SK-N-SH treated with all-trans-retinoic acid at 6 μM for 48 hours (cell line): ENCODE results near the gene CRYAB.

Experiments
- ATAC-seq: fragments of 200-7000 bp; cut with Tn5 transposase; 3 replicates; pipeline ENCODE4 v1.9.1; 2020; ENCODE audit warnings: mild to moderate bottlenecking, moderate library complexity
- ARNTL ChIP-seq: fragments of 450-650 bp; formaldehyde crosslinking; IDR thresholded peaks from 2 replicates; pipeline ENCODE4 v1.5.0; 2020; ENCODE audit warnings: low read depth, mild to moderate bottlenecking, moderate library complexity, borderline replicate concordance
- BACH2 ChIP-seq: fragments of 250-450 bp; sonication (Bioruptor Pico); IDR thresholded peaks from 2 replicates; pipeline ENCODE4 v1.9.0; 2021; ENCODE audit warnings: mild to moderate bottlenecking, borderline replicate concordance
- CSDC2 ChIP-seq: fragments of 250-450 bp; sonication (Bioruptor Pico); IDR thresholded peaks from 2 replicates; pipeline ENCODE4 v1.5.0; 2020; ENCODE audit warnings: mild to moderate bottlenecking, moderate library complexity
- ESRRG ChIP-seq: fragments of 250-450 bp; sonication (Bioruptor Pico); IDR thresholded peaks from 2 replicates; pipeline ENCODE4 v1.6.1; 2021; ENCODE audit warnings: mild to moderate bottlenecking
- GLIS3 ChIP-seq: fragments of 250-450 bp; sonication (Bioruptor Pico); IDR thresholded peaks from 2 replicates; pipeline ENCODE4 v1.5.0; 2020; ENCODE audit warnings: mild to moderate bottlenecking, moderate library complexity
- ISL1 ChIP-seq: fragments of 250-450 bp; sonication (Bioruptor Pico); IDR thresholded peaks from 2 replicates; pipeline ENCODE4 v2.1.2; 2022; ENCODE audit warnings: mild to moderate bottlenecking, moderate library complexity
- OSR1 ChIP-seq: fragments of 250-450 bp; sonication (Bioruptor Pico); IDR thresholded peaks from 2 replicates; pipeline ENCODE4 v1.8.0; 2022; ENCODE audit warnings: moderate library complexity, mild to moderate bottlenecking, inconsistent platforms
- PATZ1 ChIP-seq: fragments of 250-450 bp; sonication (Bioruptor Pico); IDR thresholded peaks from 2 replicates; pipeline ENCODE4 v1.8.0; 2020; ENCODE audit warnings: mild to moderate bottlenecking, moderate library complexity, borderline replicate concordance
- PPARA ChIP-seq: fragments of 250-450 bp; sonication (Bioruptor Pico); IDR thresholded peaks from 2 replicates; pipeline ENCODE4 v1.5.0; 2020; ENCODE audit warnings: mild to moderate bottlenecking, borderline replicate concordance
- RARB ChIP-seq: fragments of 250-450 bp; sonication (Bioruptor Pico); IDR thresholded peaks from 2 replicates; pipeline ENCODE4 v1.8.0; 2021; ENCODE audit warnings: mild to moderate bottlenecking, moderate library complexity
- SNAI2 ChIP-seq: fragments of 250-450 bp; sonication (Bioruptor Pico); IDR thresholded peaks from 2 replicates; pipeline ENCODE4 v1.5.0; 2020; ENCODE audit warnings: mild to moderate bottlenecking, moderate library complexity
- TCF4 ChIP-seq: fragments of 250-450 bp; sonication (Bioruptor Pico); IDR thresholded peaks from 2 replicates; pipeline ENCODE4 v1.8.0; 2021; ENCODE audit warnings: mild to moderate bottlenecking, moderate library complexity, borderline replicate concordance
- TOX ChIP-seq: fragments of 250-450 bp; sonication (Bioruptor Pico); IDR thresholded peaks from 2 replicates; pipeline ENCODE4 v1.8.0; 2021; ENCODE audit warnings: mild to moderate bottlenecking, moderate library complexity, borderline replicate concordance
- ZFP3 ChIP-seq: fragments of 250-450 bp; sonication (Bioruptor Pico); IDR thresholded peaks from 2 replicates; pipeline ENCODE4 v1.5.0; 2020; ENCODE audit warnings: mild to moderate bottlenecking, moderate library complexity
- ZFP30 ChIP-seq: fragments of 450-650 bp; formaldehyde crosslinking; IDR thresholded peaks from 2 replicates; pipeline ENCODE4 v1.5.0; 2022; ENCODE audit warnings: mild to moderate bottlenecking, moderate library complexity
- ZNF70 ChIP-seq: fragments of 450-650 bp; formaldehyde crosslinking; IDR thresholded peaks from 2 replicates; pipeline ENCODE4 v1.5.0; 2020; ENCODE audit warnings: mild to moderate bottlenecking, moderate library complexity
- TF ChIP-seq, protein P1 (sequence below): fragments of 250-450 bp; sonication (Bioruptor Pico); IDR thresholded peaks from 2 replicates; pipeline ENCODE4 v1.5.0; 2020; ENCODE audit warnings: mild to moderate bottlenecking, moderate library complexity
- TF ChIP-seq, protein P2 (sequence below): fragments of 250-450 bp; sonication (Bioruptor Pico); IDR thresholded peaks from 2 replicates; pipeline ENCODE4 v1.5.1; 2020; ENCODE audit warnings: low read depth, mild to moderate bottlenecking, moderate library complexity
- TF ChIP-seq, protein P3 (sequence below): fragments of 250-450 bp; sonication (Bioruptor Pico); IDR thresholded peaks from 2 replicates; pipeline ENCODE4 v1.8.0; 2021; ENCODE audit warnings: low read depth, mild to moderate bottlenecking, moderate library complexity, borderline replicate concordance

Gene CRYAB

GRCh38 chr11:111944139-111944538, 32.6 kb upstream of the CRYAB start:
- peak; percentile 21 for ATAC-seq

DNA sequence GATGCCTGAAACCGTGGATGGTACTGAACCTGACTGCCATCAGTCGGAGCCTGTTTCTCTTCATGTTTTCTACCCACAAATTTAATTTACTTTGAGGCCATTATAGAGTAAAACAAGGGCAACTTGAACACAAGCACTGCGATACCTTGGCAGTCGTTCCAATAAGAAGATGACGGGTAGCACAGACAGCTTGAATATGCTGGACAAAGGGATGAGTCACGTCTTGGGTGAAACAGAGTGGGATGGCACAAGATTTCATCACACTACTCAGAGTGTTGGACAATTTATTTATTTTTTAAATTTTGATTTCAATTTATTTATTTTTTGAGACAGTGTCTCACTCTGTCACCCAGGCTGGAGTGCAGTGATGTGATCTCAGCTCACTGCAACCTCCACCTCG, 31.3 kb upstream of the CRYAB start:
- TF ChIP-seq CSDC2 (CRISPR knock-in tag) (no peak), RARB (no peak), ARNTL (CRISPR knock-in tag) (no peak), ISL1 (CRISPR knock-in tag) (peak; percentile 40), PPARA (CRISPR knock-in tag) (no peak), OSR1 (no peak)
- ATAC-seq: 0 out of 3 replicates have a peak, but pooled peaks have one; percentile 10

More at GRCh38 chr11:111944139-111944538, 32.6 kb upstream of the CRYAB start:
- TF ChIP-seq SNAI2: no peak
- no peak for TF ChIP-seq BACH2
- TF ChIP-seq OSR1: no peak
- TF ChIP-seq, protein P1, sequence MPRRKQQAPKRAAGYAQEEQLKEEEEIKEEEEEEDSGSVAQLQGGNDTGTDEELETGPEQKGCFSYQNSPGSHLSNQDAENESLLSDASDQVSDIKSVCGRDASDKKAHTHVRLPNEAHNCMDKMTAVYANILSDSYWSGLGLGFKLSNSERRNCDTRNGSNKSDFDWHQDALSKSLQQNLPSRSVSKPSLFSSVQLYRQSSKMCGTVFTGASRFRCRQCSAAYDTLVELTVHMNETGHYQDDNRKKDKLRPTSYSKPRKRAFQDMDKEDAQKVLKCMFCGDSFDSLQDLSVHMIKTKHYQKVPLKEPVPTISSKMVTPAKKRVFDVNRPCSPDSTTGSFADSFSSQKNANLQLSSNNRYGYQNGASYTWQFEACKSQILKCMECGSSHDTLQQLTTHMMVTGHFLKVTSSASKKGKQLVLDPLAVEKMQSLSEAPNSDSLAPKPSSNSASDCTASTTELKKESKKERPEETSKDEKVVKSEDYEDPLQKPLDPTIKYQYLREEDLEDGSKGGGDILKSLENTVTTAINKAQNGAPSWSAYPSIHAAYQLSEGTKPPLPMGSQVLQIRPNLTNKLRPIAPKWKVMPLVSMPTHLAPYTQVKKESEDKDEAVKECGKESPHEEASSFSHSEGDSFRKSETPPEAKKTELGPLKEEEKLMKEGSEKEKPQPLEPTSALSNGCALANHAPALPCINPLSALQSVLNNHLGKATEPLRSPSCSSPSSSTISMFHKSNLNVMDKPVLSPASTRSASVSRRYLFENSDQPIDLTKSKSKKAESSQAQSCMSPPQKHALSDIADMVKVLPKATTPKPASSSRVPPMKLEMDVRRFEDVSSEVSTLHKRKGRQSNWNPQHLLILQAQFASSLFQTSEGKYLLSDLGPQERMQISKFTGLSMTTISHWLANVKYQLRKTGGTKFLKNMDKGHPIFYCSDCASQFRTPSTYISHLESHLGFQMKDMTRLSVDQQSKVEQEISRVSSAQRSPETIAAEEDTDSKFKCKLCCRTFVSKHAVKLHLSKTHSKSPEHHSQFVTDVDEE (CRISPR knock-in tag): no peak
- TF ChIP-seq ESRRG: no peak
- TF ChIP-seq, protein P2, sequence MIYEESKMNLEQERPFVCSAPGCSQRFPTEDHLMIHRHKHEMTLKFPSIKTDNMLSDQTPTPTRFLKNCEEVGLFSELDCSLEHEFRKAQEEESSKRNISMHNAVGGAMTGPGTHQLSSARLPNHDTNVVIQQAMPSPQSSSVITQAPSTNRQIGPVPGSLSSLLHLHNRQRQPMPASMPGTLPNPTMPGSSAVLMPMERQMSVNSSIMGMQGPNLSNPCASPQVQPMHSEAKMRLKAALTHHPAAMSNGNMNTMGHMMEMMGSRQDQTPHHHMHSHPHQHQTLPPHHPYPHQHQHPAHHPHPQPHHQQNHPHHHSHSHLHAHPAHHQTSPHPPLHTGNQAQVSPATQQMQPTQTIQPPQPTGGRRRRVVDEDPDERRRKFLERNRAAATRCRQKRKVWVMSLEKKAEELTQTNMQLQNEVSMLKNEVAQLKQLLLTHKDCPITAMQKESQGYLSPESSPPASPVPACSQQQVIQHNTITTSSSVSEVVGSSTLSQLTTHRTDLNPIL (CRISPR knock-in tag): no peak
- no peak for TF ChIP-seq TOX
- TF ChIP-seq TCF4: no peak

- ATAC-seq: no peak; the same call in 2 of the 3 replicates
- TF ChIP-seq BACH2: no peak
- TF ChIP-seq, protein P1 (CRISPR knock-in tag): peak; percentile 42; the same call in 1 of the 2 replicates
- TF ChIP-seq, all 23 proteins: peak for 1
Measured at GRCh38 chr11:111941963-111942362, 30.4 kb upstream of the CRYAB start.

DNA sequence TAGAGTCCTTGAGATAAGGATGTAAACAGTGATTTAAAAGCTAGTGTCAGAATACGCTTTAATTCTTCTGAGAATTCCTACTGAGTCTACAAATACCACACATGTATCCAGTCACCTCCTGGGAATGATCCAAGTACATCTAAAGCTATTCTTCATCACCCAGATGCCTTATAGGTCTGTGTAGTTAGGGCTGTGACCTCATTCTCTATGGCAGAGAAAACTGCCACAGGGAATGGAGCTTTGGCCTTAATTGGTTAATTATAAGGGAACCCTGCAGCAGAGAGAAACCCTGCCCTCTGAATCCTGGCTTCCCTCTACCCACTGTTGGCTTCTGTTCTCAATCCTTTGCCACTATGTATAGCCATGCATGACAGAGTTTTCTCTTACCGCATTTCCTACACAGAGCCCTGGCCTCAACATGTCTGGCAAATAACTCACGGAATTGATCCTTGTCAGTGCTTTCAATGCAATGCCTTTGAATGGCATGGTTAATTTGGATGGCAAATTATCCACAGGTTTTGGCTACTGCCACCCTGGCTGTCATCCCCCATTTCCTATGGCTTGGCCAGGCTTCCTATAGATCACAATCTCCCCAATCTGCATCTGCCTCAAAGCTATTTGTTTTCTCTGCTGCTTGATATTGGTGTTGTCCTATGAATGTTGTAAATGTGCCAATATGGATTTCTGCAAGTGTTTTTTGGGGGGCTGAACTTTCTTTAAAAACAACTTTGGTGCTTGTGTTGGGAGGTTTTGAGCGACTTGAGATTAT, 28.4 kb upstream of the CRYAB start:
- ATAC-seq: peak; percentile 63
- TF ChIP-seq OSR1: no peak
- 0 out of 2 replicates have a peak, but pooled peaks have one; percentile 18 for TF ChIP-seq SNAI2
- no peak for TF ChIP-seq ZFP30 (CRISPR knock-in tag)
- TF ChIP-seq RARB: no peak
- TF ChIP-seq ISL1 (CRISPR knock-in tag): peak; percentile 39; the same call in 1 of the 2 replicates
- TF ChIP-seq GLIS3 (CRISPR knock-in tag): no peak
- TF ChIP-seq, protein P2 (CRISPR knock-in tag): 0 out of 2 replicates have a peak, but pooled peaks have one; percentile 32
- no peak for TF ChIP-seq PPARA (CRISPR knock-in tag)
- TF ChIP-seq TCF4: no peak
- TF ChIP-seq CSDC2 (CRISPR knock-in tag): no peak
- TF ChIP-seq, protein P3, sequence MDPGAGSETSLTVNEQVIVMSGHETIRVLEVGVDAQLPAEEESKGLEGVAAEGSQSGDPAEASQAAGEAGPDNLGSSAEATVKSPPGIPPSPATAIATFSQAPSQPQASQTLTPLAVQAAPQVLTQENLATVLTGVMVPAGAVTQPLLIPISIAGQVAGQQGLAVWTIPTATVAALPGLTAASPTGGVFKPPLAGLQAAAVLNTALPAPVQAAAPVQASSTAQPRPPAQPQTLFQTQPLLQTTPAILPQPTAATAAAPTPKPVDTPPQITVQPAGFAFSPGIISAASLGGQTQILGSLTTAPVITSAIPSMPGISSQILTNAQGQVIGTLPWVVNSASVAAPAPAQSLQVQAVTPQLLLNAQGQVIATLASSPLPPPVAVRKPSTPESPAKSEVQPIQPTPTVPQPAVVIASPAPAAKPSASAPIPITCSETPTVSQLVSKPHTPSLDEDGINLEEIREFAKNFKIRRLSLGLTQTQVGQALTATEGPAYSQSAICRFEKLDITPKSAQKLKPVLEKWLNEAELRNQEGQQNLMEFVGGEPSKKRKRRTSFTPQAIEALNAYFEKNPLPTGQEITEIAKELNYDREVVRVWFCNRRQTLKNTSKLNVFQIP (CRISPR knock-in tag): no peak
- TF ChIP-seq, protein P1 (CRISPR knock-in tag): no peak
- TF ChIP-seq ESRRG: no peak
- TF ChIP-seq TOX: no peak
- TF ChIP-seq PATZ1 (CRISPR knock-in tag): no peak
- no peak for TF ChIP-seq ZFP3
- no peak for TF ChIP-seq ZNF70 (CRISPR knock-in tag)
